ENCODE data around the gene RFC2.

- TF ChIP-seq CTCF (IDR thresholded peaks at IDR 0.05) (no peak), POLR2A (IDR thresholded peaks at IDR 0.05) (no peak)
These were observed 63.0 kb downstream of the RFC2 start for GRCh38 chr7:74191231-74191630.

Measured in right lobe of liver (tissue), 4 donors.